ENCODE data around the gene SACM1L.

DNA sequence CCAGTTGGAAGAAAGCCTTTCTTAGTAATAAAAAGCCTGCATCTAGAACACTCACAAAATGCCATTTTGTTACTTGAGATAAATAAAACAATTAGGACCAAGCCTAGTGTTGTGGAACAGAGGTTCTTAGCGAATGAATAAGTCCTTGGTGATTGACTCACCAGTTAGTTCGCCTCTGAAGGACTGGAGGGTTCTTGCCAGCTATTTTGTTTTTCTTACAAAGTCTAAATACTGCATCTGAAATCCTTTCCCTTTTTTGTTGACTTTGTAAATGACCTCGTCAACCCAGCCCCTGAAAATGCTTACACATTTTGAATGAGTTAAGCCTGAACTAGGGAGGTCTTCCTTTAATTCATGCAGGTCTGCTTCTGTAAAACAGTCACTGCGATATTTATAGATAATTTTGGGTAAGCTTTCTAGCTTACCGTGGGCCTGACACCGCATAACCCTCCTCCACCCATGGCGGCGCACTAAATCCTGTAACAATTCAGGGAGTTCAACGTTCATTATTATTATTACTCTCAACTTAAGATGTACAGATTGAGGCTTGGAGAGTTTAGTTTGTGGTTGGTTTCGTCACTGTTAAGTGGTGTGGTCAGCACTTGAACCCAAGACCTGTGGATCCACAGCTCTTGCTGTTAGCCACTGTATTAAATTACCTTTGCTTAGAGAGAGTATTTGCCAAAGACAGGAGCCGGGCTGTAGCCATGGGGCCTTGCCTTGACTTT is 45.0 kb upstream of the SACM1L start:
- no peak for TF ChIP-seq CTCF (IDR thresholded peaks at IDR 0.05)
- TF ChIP-seq EP300 (IDR thresholded peaks at IDR 0.05) = no peak
- TF ChIP-seq POLR2A (IDR thresholded peaks at IDR 0.05) = no peak

Data from tibial nerve (tissue), 4 donors.